HG03378 (cell line): ENCODE measurements around the gene SPSB4.
"Not testable (repeated sequence)": the region's sequence is repeated elsewhere in the genome, so short reads cannot be mapped to it uniquely, and the experiment has no call there.

Source experiments
- ATAC-seq: cut with Tn5 transposase; IDR thresholded peaks from one replicate; pipeline ENCODE4 v1.9.1; 2021; ENCODE audit warnings: mild to moderate bottlenecking, moderate library complexity; ENCODE audit not compliant: unreplicated experiment

The SPSB4 gene

DNA sequence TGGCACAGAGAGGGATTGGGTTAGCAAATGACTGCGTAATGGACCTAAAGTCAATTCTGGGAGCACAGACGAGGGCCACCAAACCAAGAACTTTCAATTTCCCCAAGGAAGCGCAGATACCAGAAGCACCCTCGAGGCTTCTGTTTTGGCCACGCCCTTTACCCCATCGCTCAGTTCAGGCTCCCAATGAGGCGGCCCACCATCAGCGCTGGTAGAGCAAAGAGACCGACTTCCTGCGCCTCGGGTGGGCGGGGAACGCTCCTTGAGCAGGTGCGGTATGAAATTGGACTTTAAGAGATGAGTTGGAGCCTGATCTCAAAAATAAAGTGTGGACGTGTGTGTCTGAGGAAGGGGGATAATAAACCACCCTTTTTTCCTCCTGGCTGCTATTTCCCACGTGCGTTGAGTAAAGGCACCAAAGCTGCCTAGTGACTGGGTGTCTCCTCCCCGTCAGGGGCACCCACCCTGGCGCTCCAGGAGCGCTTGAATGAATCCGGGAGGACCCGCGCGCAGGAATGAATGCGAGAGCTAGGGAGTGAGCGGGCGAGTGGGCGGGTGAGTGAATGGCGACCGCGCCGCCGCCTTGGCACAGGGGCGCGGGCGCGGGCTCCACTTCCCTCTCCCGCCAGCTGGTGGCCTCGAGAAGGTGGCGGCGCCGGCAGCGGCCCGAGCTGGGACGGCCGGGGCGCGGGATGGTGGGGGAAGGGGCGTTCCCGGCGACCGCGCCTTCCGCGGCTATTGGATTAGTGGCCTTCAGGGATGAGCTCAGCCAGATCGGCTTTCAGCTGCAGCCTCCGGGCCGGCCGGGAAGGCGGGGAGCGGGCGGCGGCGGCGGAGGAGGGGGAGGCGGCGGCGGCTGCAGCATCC is at the start of gene SPSB4:
TSS of gene SPSB4 (plus strand) at position 772 of the 867 bp plus-strand sequence. CDS start 14,758 bp downstream, outside the sequence.
- ATAC-seq: no peak

DNA sequence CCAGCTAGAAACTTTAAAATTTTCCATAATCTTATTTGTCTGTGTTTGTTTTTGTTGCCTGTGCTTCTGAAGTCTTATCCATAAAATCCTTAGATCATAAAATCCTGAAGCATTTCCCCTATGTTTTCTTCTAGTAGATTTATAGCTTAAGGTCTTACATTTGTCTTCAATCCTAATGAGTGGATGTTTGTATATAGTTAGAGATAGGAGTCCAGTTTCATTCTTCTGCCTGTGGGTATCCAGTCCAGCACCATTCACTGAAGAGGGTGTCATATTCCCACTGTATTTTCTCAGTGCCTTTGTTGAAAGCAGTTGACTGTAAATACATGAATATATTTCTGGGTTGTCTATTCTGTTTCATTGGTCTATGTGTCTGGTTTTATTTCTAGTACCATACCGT is 44.8 kb upstream of the SPSB4 start:
- no peak for ATAC-seq

DNA sequence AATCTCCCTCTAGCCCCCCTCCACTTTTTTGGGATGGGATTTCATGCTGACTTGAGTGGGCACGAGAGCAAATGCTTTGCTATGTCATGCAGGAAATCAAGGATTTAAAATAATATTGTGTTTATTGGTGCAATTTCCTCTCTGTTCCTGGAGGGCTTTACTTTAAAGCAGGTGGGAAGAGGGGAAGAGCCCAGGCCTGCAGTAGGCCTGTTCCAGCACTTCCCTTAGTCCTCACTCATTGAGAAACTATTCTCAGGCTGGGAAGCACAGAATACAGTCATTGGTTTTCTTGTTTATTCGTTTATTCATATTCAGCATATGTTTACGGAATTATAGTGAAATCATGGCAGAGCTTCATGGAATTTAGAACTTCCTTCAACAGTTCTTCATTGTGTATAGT is 41.7 kb upstream of the SPSB4 start:
- no peak for ATAC-seq

DNA sequence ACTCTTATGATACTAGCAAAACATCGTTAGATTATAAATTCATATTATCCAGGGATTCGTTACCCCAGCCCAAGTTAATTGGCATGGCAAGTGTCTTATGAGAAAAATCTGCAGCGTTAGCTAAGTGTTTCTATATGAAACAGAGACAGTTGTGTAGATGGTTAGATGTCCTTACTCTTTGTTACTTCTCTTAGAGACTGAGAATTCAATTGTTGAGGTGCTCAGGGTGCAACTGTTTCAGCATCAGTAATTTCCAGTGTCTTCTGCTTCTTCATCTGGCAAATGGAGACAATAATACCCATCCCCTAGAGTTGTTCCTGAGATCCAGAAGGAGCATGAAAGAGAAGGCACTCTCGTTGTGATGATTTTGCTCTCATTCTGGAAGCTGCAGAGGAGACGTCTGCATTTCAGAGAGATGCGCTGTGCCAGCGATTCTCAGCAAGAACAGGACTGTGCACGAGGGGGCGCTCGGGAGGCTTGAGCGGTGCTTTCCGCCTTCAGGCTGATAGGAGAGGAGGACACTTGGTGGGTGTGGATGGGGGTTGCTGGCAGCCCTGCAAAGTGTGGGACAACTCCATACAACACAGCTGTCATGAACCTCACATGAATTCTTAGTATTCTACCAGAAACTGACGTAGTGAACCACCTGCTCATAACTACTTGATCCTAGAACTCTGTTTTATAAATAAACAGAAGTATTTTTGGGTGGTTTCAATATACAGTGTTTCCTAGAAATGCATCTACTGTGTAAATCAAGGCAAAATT is 39.7 kb upstream of the SPSB4 start:
- no peak for ATAC-seq

DNA sequence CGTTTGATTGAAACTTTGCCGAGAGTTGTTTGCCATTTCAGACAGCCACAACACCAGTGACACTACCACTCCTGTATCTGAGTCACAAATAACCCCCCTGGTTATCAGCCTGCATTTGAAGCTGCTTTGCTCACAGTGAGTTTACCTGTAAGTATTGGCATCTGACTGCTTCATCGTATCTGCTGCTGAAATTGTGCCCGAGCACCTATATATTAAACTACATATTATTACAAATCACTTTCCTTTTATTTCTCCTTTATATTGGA is 39.2 kb upstream of the SPSB4 start:
- ATAC-seq: no peak

DNA sequence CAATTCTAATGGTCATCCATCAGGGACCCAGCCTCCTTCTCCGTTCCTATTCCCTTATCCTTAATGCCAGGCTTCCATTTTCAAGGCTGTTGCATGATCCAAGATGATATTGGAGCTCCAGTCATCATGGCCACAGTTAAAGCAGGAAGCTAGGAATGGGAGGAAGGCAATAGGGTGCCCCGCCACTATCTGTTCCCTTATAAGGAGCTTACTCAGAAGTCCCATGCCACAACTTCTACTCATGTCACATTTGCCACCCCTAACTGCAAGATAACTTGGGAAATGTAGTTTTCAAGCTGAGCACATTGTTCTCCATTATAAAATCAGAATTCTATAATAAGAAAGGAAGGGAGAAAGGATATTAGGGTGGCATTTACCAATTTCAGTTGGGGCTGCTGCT is 38.6 kb upstream of the SPSB4 start:
- no peak for ATAC-seq

DNA sequence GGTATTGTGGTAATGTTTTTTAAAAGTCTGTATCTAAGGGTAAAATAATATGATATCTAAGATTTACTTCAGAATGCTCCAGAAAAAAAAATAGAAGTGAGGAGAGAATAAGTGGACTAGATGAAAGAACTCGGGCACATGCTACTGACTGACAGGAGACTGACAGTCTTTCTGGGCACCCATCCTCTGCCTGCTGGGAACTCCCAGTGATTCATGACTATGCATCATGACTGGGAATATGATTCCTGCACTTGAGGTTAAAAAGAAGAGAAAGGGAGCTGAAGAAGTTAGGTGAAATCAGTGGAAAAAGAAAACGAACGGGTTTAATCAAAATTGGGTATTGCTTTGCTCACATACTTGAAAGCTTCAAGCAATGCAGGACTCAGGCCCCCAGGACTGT is 35.7 kb upstream of the SPSB4 start:
- ATAC-seq: no peak

DNA sequence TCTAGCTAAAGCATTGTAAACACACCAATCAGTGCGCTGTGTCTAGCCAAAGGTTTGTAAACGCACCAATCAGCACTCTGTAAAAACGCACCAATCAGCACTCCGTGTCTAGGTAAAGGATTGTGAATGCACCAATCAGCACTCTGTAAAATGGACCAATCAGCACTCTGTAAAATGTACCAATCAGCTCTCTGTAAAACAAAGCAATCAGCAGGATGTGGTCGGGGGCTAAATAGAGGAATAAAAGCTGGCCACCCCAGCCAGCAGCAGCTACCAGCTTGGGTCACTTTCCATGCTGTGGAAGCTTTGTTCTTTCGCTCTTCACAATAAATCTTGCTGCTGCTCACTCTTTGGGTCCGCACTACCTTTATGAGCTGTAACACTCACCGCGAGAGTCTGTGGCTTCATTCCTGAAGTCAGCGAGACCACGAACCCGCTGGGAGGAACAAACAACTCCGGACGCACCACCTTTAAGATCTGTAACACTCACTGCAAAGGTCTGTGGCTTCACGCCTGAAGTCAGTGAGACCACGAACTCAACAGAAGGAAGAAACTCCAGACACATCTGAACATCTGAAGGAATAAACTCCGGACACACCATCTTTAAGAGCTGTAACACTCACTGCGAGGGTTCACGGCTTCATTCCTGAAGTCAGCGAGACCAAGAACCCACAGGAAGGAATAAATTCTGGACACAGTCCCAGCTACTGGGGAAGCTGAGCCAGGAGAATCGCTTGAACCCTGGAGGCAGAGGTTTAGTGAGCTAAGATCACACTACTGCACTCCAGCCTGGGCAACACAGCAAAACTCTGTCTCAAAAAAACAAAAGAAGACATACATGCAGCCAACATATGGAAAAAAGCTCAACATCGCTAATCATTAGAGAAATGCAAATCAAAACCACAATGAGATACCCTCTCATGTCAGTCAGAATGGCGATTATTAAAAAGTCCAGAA is 33.5 kb upstream of the SPSB4 start:
- not testable (repeated sequence) for ATAC-seq

DNA sequence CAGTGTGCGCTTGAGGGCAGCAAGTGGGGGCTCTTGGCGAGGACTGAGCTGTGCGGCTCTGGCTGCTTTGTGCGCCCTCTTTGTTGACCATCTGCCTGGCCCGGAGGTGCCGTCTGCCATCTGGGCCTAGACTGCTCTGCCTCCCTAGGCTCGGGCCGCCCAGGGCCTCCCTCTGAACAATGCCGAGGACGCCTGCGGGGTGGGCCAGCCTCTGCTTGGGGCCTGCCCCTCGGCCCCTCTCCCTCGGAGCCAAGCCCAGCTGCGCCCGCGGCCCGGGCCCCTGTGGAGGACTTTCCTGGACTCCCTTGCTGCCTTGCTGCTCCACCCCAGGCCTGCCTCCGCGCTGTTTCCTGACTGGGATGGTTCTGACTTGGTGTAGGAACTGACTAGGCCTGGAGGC is 31.9 kb upstream of the SPSB4 start:
- no peak for ATAC-seq

DNA sequence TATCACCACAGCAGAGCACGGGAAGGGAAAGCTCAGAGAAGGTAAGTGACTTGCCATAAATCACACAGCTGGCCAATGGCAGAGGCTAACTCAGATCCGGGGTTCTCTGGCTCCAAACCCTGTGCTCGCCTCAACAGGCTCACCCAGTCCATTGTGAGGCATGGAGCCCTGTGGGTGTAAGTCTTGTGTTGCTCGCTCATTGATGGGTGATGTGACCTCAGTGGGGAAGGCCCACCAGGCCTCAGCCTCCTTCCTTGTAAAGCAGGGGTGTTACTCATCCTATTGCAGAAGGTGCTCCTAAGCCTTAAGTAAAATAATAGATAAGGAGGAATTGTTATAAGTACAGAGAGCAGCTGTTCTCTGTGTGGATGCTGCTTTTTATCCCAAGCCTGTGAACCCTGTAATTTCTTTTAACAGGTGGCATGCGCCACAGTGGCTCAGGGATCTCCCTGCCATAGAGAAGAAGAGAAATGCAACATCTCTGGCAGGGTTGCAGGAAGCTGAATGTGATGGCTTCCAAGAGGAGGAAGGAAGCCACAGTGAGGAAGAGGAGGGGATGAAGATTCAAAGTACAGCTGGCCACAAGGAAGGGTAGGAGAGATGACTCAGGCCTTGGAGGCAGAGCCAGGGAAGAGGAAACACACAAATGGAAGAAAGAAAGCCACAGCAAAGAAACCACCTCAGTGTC is 30.9 kb upstream of the SPSB4 start:
- no peak for ATAC-seq

DNA sequence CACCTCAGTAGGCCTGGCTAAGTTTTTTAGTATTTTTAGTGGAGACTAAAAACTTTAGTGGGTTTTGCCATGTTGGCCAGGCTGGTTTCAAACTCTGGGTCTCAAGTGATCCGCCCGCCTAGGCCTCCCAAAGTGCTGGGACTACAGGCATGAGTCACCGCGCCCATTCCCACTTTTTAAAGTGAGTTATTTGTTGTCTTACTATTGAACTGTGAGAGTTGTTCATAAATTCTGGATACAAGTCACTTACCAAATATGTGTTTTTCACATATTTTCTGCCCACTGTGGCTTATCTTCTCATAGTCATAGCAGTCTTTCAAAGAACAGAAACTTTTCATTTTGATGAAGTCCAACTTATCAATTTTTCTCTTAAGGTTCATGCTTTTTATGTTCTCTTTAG is 29.9 kb upstream of the SPSB4 start:
- no peak for ATAC-seq

DNA sequence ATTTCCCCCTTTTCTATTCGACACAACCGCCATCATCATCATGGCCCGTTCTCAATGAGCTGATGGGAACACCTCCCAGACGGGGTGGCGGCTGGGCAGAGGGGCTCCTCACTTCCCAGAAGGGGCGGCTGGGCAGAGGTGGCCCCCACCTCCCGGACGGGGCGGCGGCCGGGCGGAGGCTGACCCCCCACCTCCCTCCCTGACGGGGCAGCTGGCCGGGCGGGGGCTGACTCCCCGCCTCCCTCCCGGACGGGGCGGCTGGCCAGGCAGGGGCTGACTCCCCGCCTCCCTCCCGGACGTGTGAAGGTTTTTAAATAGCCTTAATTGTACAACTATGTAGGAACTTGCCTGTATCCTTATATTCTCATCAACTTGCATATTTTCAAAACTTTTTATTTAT is 20.9 kb upstream of the SPSB4 start:
- no peak for ATAC-seq

DNA sequence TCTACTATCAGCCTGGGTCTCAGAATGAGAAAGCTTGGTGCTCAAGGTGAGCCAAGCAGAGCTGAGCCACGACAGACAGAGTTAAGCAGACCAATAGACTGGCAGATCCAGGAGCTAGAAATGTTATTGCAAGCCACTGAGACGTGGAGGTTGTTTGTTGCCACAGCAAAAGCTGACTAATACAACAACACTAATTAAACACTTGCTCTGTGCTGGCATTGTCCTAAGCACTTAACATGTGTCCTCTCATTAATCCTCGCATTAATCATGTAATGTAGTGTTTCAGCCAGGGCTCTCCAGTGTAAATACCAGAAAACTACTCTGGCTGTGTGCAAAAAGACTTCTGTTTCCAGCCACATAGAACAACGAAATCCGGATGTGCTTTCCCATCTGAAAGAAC is 11.6 kb upstream of the SPSB4 start:
- ATAC-seq: no peak

DNA sequence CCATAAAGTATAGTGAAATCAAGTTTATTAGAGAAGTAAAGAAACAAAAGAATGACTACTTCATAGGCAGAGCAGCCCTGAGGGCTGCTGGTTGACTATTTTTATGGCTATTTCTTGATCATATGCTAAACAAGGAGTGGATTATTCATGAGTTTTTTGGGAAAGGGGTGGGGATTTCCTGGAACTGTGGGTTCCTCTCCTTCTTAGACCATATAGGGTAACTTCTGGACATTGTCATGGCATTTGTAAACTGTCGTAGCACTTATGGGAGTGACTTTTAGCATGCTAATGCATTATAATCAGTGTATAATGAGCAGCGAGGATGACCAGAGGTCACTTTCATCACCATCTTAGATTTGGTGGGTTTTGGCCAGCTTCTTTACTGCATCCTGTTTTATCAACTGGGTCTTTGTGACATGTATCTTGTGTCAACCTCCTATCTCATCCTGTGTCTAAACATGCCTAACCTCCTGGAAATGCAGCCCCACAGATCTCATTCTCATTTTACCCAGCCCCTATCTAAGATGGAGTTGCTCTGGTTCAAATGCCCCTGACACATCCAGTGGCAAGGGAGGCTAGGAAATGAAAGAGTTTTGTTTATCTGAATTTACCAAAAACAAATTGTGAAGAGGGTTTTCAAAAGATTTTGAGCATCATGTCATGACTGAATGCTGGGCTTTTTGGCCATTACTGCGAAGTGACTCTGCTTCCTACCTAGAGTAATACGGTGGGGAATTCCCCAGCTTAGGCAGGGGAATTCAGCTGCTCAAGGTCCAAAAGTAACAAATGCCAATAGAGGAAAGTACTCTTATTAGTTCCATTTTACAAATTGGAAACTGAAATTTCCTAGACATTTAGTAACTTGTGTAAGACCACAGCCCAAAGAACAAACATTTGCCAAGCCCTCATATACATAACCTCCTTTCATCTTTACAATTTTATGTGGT is 6.2 kb upstream of the SPSB4 start:
- ATAC-seq: no peak

DNA sequence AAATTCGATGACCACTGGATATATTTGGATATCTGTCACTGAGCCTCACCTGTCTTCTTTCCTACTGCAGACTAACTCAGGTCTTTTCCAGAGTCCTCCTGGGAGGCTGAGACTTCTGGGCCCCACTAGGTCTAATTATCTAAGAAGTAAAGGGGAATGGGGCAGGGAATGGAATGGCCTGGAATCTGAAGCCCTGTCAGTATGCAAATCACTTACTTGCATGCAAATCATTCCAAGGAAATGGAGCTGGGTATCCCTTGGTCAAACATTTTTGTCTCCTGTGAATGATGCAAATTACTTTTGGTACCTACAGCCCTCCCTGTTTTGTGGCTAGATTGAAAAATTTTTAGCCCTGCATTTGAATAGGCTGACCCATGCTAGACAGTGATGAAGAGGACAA is 5.3 kb upstream of the SPSB4 start:
- no peak for ATAC-seq

DNA sequence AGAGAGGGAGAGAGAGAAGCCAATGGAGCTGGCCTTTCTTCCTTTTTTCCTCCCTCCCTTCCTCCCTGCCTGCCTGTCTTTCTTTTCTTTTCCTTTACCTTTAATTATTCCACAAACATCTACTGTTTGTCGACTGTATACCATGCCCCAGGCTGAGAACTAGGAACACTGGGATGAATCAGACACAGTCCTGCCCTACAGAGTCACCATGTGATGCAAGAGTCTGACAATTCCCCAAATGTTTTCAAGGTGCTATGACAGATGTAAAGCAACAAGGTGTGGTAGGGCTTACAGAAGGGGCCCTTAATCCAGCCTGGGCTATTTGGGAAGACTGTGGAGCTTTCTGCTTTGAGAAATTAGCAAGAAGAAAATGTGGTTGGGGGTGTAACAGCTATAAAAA is 4.0 kb upstream of the SPSB4 start:
- ATAC-seq: no peak

DNA sequence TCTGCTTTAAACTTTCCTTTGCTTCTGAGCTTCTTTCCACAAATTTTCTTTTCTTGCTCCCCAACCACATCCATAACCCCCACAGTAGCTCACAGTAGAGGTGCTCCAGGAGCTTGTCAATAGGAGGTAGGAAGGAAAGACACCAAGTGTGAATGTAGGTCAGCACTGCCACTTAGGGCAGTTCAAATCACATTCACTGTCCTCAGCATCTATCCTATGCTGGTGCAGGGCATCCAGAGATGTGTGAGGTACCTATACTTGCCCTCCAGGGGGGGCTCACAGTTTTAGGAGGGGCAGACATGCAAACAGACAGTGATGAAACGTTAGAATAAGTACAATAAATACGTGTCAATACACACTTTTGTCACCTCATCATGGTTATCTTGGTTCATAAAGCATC is 1.5 kb upstream of the SPSB4 start:
- ATAC-seq: no peak

DNA sequence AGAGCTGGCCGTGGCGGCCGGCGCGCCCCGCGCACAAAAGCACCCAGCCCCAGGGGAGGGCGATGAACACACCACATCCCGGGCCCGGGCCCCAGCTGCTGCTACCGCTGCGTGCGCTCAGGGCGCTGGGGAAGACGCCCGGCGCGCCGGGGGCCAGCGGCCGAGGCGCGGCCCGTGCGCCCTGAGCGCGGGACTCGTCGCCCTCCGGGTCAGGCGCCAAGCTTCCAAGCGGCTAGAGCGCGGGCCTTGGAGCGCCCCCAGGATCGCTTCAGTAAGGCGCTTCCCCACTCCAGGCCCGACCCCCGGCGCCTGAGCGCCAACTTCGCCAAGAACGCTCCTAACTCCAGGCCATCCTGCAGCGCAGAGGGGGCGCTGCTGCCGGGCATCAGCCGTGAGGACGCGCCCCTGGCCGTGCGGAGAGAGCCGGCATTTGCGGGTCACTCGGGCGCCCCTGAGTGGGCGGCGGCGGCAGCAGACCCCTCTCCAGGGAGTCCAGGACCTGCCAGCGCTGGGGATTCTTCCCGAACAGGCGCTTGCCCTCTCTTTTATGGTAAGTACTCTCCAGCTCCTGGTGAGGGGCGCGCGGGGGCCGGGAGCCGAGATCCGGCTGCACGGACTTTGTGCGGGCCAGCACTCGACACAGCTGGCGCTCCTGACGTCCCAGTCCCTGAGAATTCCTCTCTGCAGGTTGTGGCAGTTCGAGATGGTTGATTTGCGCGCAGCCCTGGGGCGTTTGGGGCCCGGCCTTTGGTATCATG is 475 bp downstream of the SPSB4 start:
- no peak for ATAC-seq
